Activated CD4-positive, alpha-beta T cell treated with anti-CD3 and anti-CD28 coated beads for 1 hour (primary cell): Measurements from ENCODE around the gene AGR2.
"Not testable (repeated sequence)": the region's sequence is repeated elsewhere in the genome, so short reads cannot be mapped to it uniquely, and the experiment has no call there.

Experiments
- DNase-seq: peaks from one replicate; pipeline ENCODE4 v3.0.0-alpha.2; 2020

Gene AGR2

GRCh38 chr7:16773326-16773725 lies 31.5 kb downstream of the AGR2 start:
- DNase-seq = no peak

GRCh38 chr7:16770657-16771329 lies 34.0 kb downstream of the AGR2 start:
- DNase-seq = no peak

GRCh38 chr7:16769994-16770393 lies 34.8 kb downstream of the AGR2 start:
- not testable (repeated sequence) for DNase-seq

GRCh38 chr7:16765436-16765859 lies 39.4 kb downstream of the AGR2 start:
- DNase-seq = no peak

- DNase-seq = no peak
These were observed 39.9 kb downstream of the AGR2 start for GRCh38 chr7:16764942-16765341.

- DNase-seq = no peak
These were observed 42.6 kb downstream of the AGR2 start for GRCh38 chr7:16762177-16762576.

- no peak for DNase-seq
These were observed 45.0 kb downstream of the AGR2 start for GRCh38 chr7:16759840-16760239.

- DNase-seq = no peak
These were observed 45.9 kb downstream of the AGR2 start for GRCh38 chr7:16758631-16759611.

GRCh38 chr7:16758036-16758435 lies 46.8 kb downstream of the AGR2 start:
- no peak for DNase-seq

GRCh38 chr7:16755397-16755796 lies 49.4 kb downstream of the AGR2 start:
- no peak for DNase-seq

- DNase-seq = no peak
These were observed 49.9 kb downstream of the AGR2 start for GRCh38 chr7:16754856-16755317.

- DNase-seq = no peak
These were observed 50.6 kb downstream of the AGR2 start for GRCh38 chr7:16753932-16754855.

- peak; percentile 10 for DNase-seq
These were observed 51.5 kb downstream of the AGR2 start, which contains the start of gene TSPAN13 for GRCh38 chr7:16753102-16753931. TSS of gene TSPAN13 (plus strand) at chr7:16753755. CDS start at chr7:16753968, 213 bp downstream.

- DNase-seq = no peak
These were observed 57.7 kb downstream of the AGR2 start for GRCh38 chr7:16747102-16747501.

- no peak for DNase-seq
These were observed 59.2 kb downstream of the AGR2 start for GRCh38 chr7:16745645-16746044.

GRCh38 chr7:16744518-16745250 lies 60.1 kb downstream of the AGR2 start:
- no peak for DNase-seq

- DNase-seq = no peak
These were observed 61.6 kb downstream of the AGR2 start for GRCh38 chr7:16743236-16743635.

GRCh38 chr7:16742547-16742946 lies 62.3 kb downstream of the AGR2 start:
- DNase-seq = no peak
